Astrocyte of the spinal cord (primary cell): ENCODE results near the gene SHMT2.
A peak's percentile ranks its signal among the peaks of the same experiment; 100 is the strongest.

Experiments used
- DNase-seq: peaks from one replicate; pipeline ENCODE4 v3.0.0; 2011; ENCODE audit warnings: low read depth, low spot score
- H3K4me3 ChIP-seq: 2 replicates; pipeline ENCODE4 v1.5.1; 2011; ENCODE audit warnings: low read depth, mild to moderate bottlenecking, low read length, moderate library complexity
- CTCF ChIP-seq: IDR thresholded peaks from 2 replicates; pipeline ENCODE4 v1.5.1; 2012; ENCODE audit warnings: low read depth, mild to moderate bottlenecking, low read length, inconsistent platforms
- in situ Hi-C: cut with HindIII; loops from 2 replicates; pipeline ENCODE4 v1.10.0; 2017; ENCODE audit warnings: low sequenced_read_pairs

Gene SHMT2

GRCh38 chr12:57241402-57242310, 12.1 kb downstream of the SHMT2 start:
- DNase-seq: no peak
- no peak for TF ChIP-seq CTCF
- peak overlapping the region; percentile 61 for H3K4me3 ChIP-seq
- in situ Hi-C loops: no loop called here

- no peak for DNase-seq
- in situ Hi-C loops: no loop called here
- TF ChIP-seq CTCF: no peak
- H3K4me3 ChIP-seq: no peak overlapping the region
Measured at GRCh38 chr12:57242329-57242690, 12.8 kb downstream of the SHMT2 start.

- DNase-seq: peak; percentile 47
- in situ Hi-C loops: no loop called here
- peak overlapping the region; percentile 31 for H3K4me3 ChIP-seq
- TF ChIP-seq CTCF: peak; percentile 77
Measured at GRCh38 chr12:57242691-57243454, 13.4 kb downstream of the SHMT2 start.

- TF ChIP-seq CTCF: peak; percentile 85
- H3K4me3 ChIP-seq: peak overlapping the region; percentile 31
- peak; percentile 75 for DNase-seq
- in situ Hi-C loops: no loop called here
Measured at GRCh38 chr12:57243521-57244311, 14.2 kb downstream of the SHMT2 start.

GRCh38 chr12:57244312-57244696, 14.8 kb downstream of the SHMT2 start:
- DNase-seq: no peak
- in situ Hi-C loops: no loop called here
- H3K4me3 ChIP-seq: no peak overlapping the region
- TF ChIP-seq CTCF: no peak

GRCh38 chr12:57247041-57247440, 17.5 kb downstream of the SHMT2 start:
- in situ Hi-C loops: no loop called here
- no peak for DNase-seq
- no peak overlapping the region for H3K4me3 ChIP-seq
- TF ChIP-seq CTCF: no peak
